Breast epithelium (tissue), 4 donors: ENCODE results near the gene VAPB. TPM values are rescaled to one million over a fixed set of nuclear protein-coding genes. Genes with fewer than 3 reads are reported as not detected.
"Not testable (repeated sequence)": the region's sequence is repeated elsewhere in the genome, so short reads cannot be mapped to it uniquely, and the experiment has no call there.

ENCODE experiments used
- DNase-seq, 2 donors: peaks; one replicate each; pipeline ENCODE4 v3.0.0-alpha.2; 2019; ENCODE audit warnings: low spot score in 2 of 2
- H3K27ac ChIP-seq, 2 donors: fragments of 200-600 bp; sonication (generic) in 1 of 2; one replicate each; pipeline ENCODE4 v1.5.1; 2016 to 2019; ENCODE audit warnings: mild to moderate bottlenecking in 1 of 2
- H3K27me3 ChIP-seq, 2 donors: fragments of 200-600 bp; sonication (generic) in 1 of 2; one replicate each; pipeline versions ENCODE4 v1.5.1 to v1.6.0; 2017 to 2019; ENCODE audit warnings: control low read depth in 1 of 2, mild to moderate bottlenecking in 1 of 2
- H3K36me3 ChIP-seq: fragments of 200-600 bp; one replicate; pipeline ENCODE4 v1.5.1; 2019
- H3K4me1 ChIP-seq, 2 donors: fragments of 200-600 bp; sonication (generic); one replicate each; pipeline ENCODE4 v1.5.1; 2016 to 2019; ENCODE audit warnings: control low read depth in 1 of 2
- H3K4me3 ChIP-seq, 3 donors: fragments of 200-600 bp; sonication (generic); 1 replicate in 2 of 3; 2 replicates in 1 of 3; pipeline ENCODE4 v1.5.1; 2016 to 2019; ENCODE audit warnings: mild to moderate bottlenecking in 3 of 3, moderate library complexity in 2 of 3
- H3K9me3 ChIP-seq, 2 donors: fragments of 200-600 bp; sonication (generic) in 1 of 2; one replicate each; pipeline ENCODE4 v1.5.1; 2016 to 2019; ENCODE audit warnings: control low read depth in 1 of 2
- POLR2A ChIP-seq: fragments of 450-650 bp; IDR thresholded peaks from one replicate; pipeline ENCODE4 v1.6.1; 2016; ENCODE audit warnings: antibody characterized with exemption, mild to moderate bottlenecking, moderate library complexity
- POLR2AphosphoS5 ChIP-seq, 3 donors: sonication (generic); formaldehyde crosslinking; IDR thresholded peaks; one replicate each; pipeline ENCODE4 v1.6.1; 2017; ENCODE audit warnings: antibody characterized with exemption in 3 of 3
- intact Hi-C: fragments of 100-400 bp; cut with DNase I; formaldehyde crosslinking; loops from one replicate; pipeline ENCODE4 v1.15.1; 2023; ENCODE audit warnings: low total_unique reads
- total RNA-seq, 3 donors: library from RNA; depleted of rRNA; stranded (reverse); fragments of >200 nt; gene quantifications; one replicate each; pipeline ENCODE4 v1.1.0, GENCODE V29; 2016
- TF ChIP-seq, protein P1 (sequence below), 3 donors: fragments of 450-650 bp; IDR thresholded peaks; one replicate each; pipeline ENCODE4 v1.5.1; 2016 to 2017; ENCODE audit warnings: antibody characterized with exemption in 3 of 3, mild to moderate bottlenecking in 3 of 3, moderate library complexity in 3 of 3

Gene VAPB
- total RNA-seq, 3 donors from 2014 or later, result 18.6 to 18.9 (median 18.7) TPM

DNA sequence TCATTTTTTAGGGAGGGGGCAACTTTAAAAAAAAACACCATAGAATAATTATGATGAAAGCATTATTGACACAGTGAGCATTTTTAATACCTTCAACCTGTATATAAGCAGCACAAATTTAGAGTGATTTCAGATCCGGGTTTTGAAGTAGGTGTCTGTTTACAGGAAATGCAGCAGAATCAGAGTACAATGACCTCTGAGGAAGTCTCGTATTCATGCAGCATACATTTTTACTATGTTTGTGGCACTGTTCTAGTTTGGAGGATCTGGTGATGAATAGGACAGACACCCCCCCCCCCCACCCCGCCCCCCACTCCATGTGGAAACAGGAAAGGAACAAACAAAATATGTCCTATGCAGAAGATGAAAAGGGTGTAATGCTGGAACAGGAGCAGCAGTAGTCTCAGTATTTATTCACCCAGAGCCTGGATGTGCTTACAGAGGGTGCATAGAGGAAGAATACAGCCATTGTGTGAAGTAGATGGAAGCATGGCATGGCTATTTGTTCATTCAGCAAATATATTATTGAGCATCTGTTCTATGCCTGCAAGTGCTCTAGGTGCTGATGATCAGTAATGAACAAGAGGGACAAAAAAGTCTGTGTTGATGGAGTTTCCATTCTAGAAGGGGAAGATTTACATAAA lies 19.7 kb downstream of the VAPB start:
- Histone ChIP-seq H3K4me1 (no peaks in the 10 kb centered on the region), H3K27ac (peak overlapping the region in 1 of 2 donors; percentile 22), H3K36me3 (no peaks in the 10 kb centered on the region), H3K27me3 (no peaks in the 10 kb centered on the region), H3K9me3 (no peaks in the 10 kb centered on the region), H3K4me3 (no peak overlapping the region)
- DNase-seq, result no peak
- TF ChIP-seq POLR2AphosphoS5 (IDR thresholded peaks at IDR 0.05), result no peak
- TF ChIP-seq, protein P1, sequence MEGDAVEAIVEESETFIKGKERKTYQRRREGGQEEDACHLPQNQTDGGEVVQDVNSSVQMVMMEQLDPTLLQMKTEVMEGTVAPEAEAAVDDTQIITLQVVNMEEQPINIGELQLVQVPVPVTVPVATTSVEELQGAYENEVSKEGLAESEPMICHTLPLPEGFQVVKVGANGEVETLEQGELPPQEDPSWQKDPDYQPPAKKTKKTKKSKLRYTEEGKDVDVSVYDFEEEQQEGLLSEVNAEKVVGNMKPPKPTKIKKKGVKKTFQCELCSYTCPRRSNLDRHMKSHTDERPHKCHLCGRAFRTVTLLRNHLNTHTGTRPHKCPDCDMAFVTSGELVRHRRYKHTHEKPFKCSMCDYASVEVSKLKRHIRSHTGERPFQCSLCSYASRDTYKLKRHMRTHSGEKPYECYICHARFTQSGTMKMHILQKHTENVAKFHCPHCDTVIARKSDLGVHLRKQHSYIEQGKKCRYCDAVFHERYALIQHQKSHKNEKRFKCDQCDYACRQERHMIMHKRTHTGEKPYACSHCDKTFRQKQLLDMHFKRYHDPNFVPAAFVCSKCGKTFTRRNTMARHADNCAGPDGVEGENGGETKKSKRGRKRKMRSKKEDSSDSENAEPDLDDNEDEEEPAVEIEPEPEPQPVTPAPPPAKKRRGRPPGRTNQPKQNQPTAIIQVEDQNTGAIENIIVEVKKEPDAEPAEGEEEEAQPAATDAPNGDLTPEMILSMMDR (IDR thresholded peaks at IDR 0.05), result no peak
- no peak for TF ChIP-seq POLR2A
- intact Hi-C loops, result no loop called here

- H3K27ac ChIP-seq, H3K27me3 ChIP-seq, H3K36me3 ChIP-seq, H3K4me3 ChIP-seq, DNase-seq, H3K4me1 ChIP-seq, intact Hi-C loops, H3K9me3 ChIP-seq: not testable (repeated sequence)
These were observed 25.2 kb downstream of the VAPB start for GRCh38 chr20:58414216-58414615.

DNA sequence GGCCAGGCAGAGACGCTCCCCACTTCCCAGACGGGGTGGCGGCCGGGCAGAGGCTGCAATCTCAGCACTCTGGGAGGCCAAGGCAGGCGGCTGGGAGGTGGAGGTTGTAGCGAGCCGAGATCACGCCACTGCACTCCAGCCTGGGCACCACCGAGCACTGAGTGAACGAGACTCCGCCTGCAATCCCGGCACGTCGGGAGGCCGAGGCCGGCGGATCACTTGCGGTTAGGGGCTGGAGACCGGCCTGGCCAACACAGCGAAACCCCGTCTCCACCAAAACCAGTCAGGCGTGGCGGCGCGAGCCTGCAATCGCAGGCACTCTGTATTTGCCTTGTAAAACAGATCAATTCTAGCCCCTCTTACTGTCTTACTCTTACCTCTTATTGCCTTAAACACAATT lies 25.8 kb downstream of the VAPB start:
- H3K36me3 ChIP-seq, H3K9me3 ChIP-seq, DNase-seq, H3K4me1 ChIP-seq, H3K4me3 ChIP-seq, H3K27ac ChIP-seq, H3K27me3 ChIP-seq: not testable (repeated sequence)
- intact Hi-C loops, result loop anchor here (5.0 kb wide), 1 partner anchor 1052 kb away; no protein-coding TSS in a partner anchor

DNA sequence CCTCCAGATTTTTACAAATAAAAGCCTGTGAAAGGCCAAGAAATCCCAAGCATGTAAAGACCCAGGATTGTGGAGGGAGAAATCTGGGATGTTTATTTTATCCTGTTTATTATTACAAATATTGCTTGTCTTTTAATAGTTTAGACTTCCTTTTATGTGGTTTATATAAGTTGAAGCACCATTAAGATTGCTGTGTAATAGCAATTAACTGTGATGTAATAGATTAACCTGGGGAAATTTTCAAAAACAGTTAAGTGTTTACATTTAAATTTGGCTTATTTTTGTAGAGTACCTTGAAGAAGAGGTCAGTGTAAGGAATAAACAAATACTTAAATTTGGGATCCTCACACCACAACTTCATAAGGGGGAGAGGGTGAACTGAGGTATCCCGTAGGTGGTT lies 27.0 kb downstream of the VAPB start:
- Histone ChIP-seq H3K36me3 (no peaks in the 10 kb centered on the region), H3K4me3 (no peak overlapping the region), H3K4me1 (no peaks in the 10 kb centered on the region), H3K9me3 (no peaks in the 10 kb centered on the region), H3K27ac (no peak overlapping the region), H3K27me3 (no peaks in the 10 kb centered on the region)
- intact Hi-C loops, result loop anchor here (5.0 kb wide), 1 partner anchor 1054 kb away; no protein-coding TSS in a partner anchor
- no peak for TF ChIP-seq POLR2AphosphoS5 (IDR thresholded peaks at IDR 0.05)
- no peak for TF ChIP-seq POLR2A
- TF ChIP-seq, protein P1 (IDR thresholded peaks at IDR 0.05), result no peak
- no peak for DNase-seq

GRCh38 chr20:58416835-58417234 lies 27.8 kb downstream of the VAPB start:
- Histone ChIP-seq H3K4me1 (no peaks in the 10 kb centered on the region), H3K27ac (no peak overlapping the region), H3K4me3 (no peak overlapping the region), H3K27me3 (no peaks in the 10 kb centered on the region), H3K9me3 (no peaks in the 10 kb centered on the region), H3K36me3 (no peaks in the 10 kb centered on the region)
- TF ChIP-seq, protein P1 (IDR thresholded peaks at IDR 0.05), result no peak
- TF ChIP-seq POLR2A (no peak), POLR2AphosphoS5 (IDR thresholded peaks at IDR 0.05) (no peak)
- DNase-seq, result no peak
- intact Hi-C loops, result loop anchor here (5.0 kb wide), 1 partner anchor 1055 kb away; no protein-coding TSS in a partner anchor

GRCh38 chr20:58417438-58417837 lies 28.4 kb downstream of the VAPB start:
- intact Hi-C loops, result loop anchor here (5.0 kb wide), 1 partner anchor 1055 kb away; no protein-coding TSS in a partner anchor
- no peaks in the 10 kb centered on the region for H3K9me3 ChIP-seq
- TF ChIP-seq, protein P1 (IDR thresholded peaks at IDR 0.05), result no peak
- TF ChIP-seq POLR2A (no peak), POLR2AphosphoS5 (IDR thresholded peaks at IDR 0.05) (no peak)
- no peak overlapping the region for H3K4me3 ChIP-seq
- H3K4me1 ChIP-seq, result no peaks in the 10 kb centered on the region
- no peaks in the 10 kb centered on the region for H3K27me3 ChIP-seq
- DNase-seq, result no peak
- no peak overlapping the region for H3K27ac ChIP-seq
- H3K36me3 ChIP-seq, result no peaks in the 10 kb centered on the region
